ENCODE measurements around the gene MTHFSD. TPM values are rescaled to one million over a fixed set of nuclear protein-coding genes. Genes with fewer than 3 reads are reported as not detected.

MTHFSD gene
- total RNA-seq, 2 donors from 2014 or later: 7.8 to 8.3 TPM

- H3K27ac ChIP-seq: no peak overlapping the region
- no peak overlapping the region for H3K4me3 ChIP-seq
- H3K9me3 ChIP-seq: no peaks in the 10 kb centered on the region
- DNase-seq (ENCODE audit: low spot score): no peak
- H3K4me1 ChIP-seq: peaks cover 0 to 5% of the 10 kb centered on the region in 2 donors
- H3K36me3 ChIP-seq: no peaks in the 10 kb centered on the region
- no peaks in the 10 kb centered on the region for H3K27me3 ChIP-seq
- TF ChIP-seq CTCF (IDR thresholded peaks at IDR 0.05): no peak
Observed at GRCh38 chr16:86529160-86529559, 25.9 kb downstream of the MTHFSD start.

GRCh38 chr16:86528061-86528929, 26.7 kb downstream of the MTHFSD start:
- TF ChIP-seq CTCF (IDR thresholded peaks at IDR 0.05): no peak
- Histone ChIP-seq H3K4me3 (no peak overlapping the region), H3K27me3 (no peaks in the 10 kb centered on the region)

GRCh38 chr16:86527366-86527765, 27.7 kb downstream of the MTHFSD start:
- no peaks in the 10 kb centered on the region for H3K9me3 ChIP-seq
- H3K4me3 ChIP-seq: no peak overlapping the region
- no peak for TF ChIP-seq CTCF (IDR thresholded peaks at IDR 0.05)
- no peaks in the 10 kb centered on the region for H3K36me3 ChIP-seq
- H3K27me3 ChIP-seq: no peaks in the 10 kb centered on the region
- peaks cover 0 to 5% of the 10 kb centered on the region in 2 donors for H3K4me1 ChIP-seq
- DNase-seq (ENCODE audit: low spot score): no peak
- no peak overlapping the region for H3K27ac ChIP-seq

More at GRCh38 chr16:86528061-86528929, 26.7 kb downstream of the MTHFSD start:
- Histone ChIP-seq H3K9me3 (no peaks in the 10 kb centered on the region), H3K36me3 (no peaks in the 10 kb centered on the region), H3K4me1 (peaks cover 0 to 5% of the 10 kb centered on the region in 2 donors), H3K27ac (no peak overlapping the region)
- DNase-seq (ENCODE audit: low spot score): no peak

- H3K9me3 ChIP-seq: no peaks in the 10 kb centered on the region
- no peak overlapping the region for H3K27ac ChIP-seq
- peaks cover 0 to under 1% of the 10 kb centered on the region in 2 donors for H3K27me3 ChIP-seq
- H3K4me3 ChIP-seq: no peak overlapping the region
- H3K36me3 ChIP-seq: no peaks in the 10 kb centered on the region
- no peaks in the 10 kb centered on the region for H3K4me1 ChIP-seq
- no peak for DNase-seq (ENCODE audit: low spot score)
- TF ChIP-seq CTCF (IDR thresholded peaks at IDR 0.05): no peak
Observed at GRCh38 chr16:86525696-86526095, 29.3 kb downstream of the MTHFSD start.

GRCh38 chr16:86524029-86524428, 31.0 kb downstream of the MTHFSD start:
- Histone ChIP-seq H3K4me3 (no peak overlapping the region), H3K4me1 (peaks cover 0 to 7% of the 10 kb centered on the region in 2 donors), H3K9me3 (no peaks in the 10 kb centered on the region), H3K27me3 (peaks cover 0 to 11% of the 10 kb centered on the region in 2 donors), H3K27ac (no peak overlapping the region), H3K36me3 (no peaks in the 10 kb centered on the region)
- TF ChIP-seq CTCF (IDR thresholded peaks at IDR 0.05): no peak
- no peak for DNase-seq (ENCODE audit: low spot score)
